ENCODE measurements around the gene OR5H2. TPM values are rescaled to one million over a fixed set of nuclear protein-coding genes. Genes with fewer than 3 reads are reported as not detected.

The OR5H2 gene
- total and polyA plus RNA-seq, 2 of the 8 experiments (the other 6 are each of a cell fraction or from before 2014, with no cell fraction given) = not detected

- H3K14ac ChIP-seq (ENCODE audit: insufficient read length) = no peak overlapping the region
- POLR2A ChIA-PET (ENCODE audit: partially characterized antibody) = no interaction called here
- TF ChIP-seq SP1 (IDR thresholded peaks at IDR 0.05; ENCODE audit: low read depth, low read length) (no peak), JUN (IDR thresholded peaks at IDR 0.05; ENCODE audit: low read depth, low read length) (no peak)
Observed at GRCh38 chr3:98240131-98240530, 42.2 kb upstream of the OR5H2 start.

More at GRCh38 chr3:98240131-98240530, 42.2 kb upstream of the OR5H2 start:
- Histone ChIP-seq H4K5ac (ENCODE audit: insufficient read length, low read depth, low read length) (no peak overlapping the region), H3K27me3 (replicated peaks in 1 of 4; ENCODE audit: control insufficient read depth in 3 of 4, extremely low read depth in 1 of 4, insufficient read depth in 3 of 4, low read length in 3 of 4) (no peaks in the 10 kb centered on the region), H2BK5ac (ENCODE audit: low read depth, low read length) (no peak overlapping the region), H4K8ac (ENCODE audit: extremely low read depth, insufficient read depth, low read length) (no peak overlapping the region), H4K20me1 (replicated peaks in 1 of 2; ENCODE audit: control insufficient read depth in 1 of 2, insufficient read depth in 2 of 2, low read length in 2 of 2) (no peaks in the 10 kb centered on the region), H4K91ac (replicated peaks; ENCODE audit: insufficient read length, low read length) (no peak overlapping the region), H3K4me1 (replicated peaks in 1 of 4; ENCODE audit: control insufficient read depth in 3 of 4, insufficient read depth in 4 of 4, low read length in 3 of 4) (peaks cover 0 to 8% (median 1%) of the 10 kb centered on the region in 4 experiments; a peak in 5 of 7 replicates), H2AK5ac (ENCODE audit: low read depth, low read length) (no peak overlapping the region), H2AFZ (ENCODE audit: low read length) (no peak overlapping the region), H3K79me2 (ENCODE audit: control insufficient read depth in 1 of 2, insufficient read depth in 2 of 2, low read length in 2 of 2) (no peaks in the 10 kb centered on the region), H3K36me3 (ENCODE audit: control insufficient read depth in 2 of 4, insufficient read depth in 4 of 4, low read length in 3 of 4) (no peaks in the 10 kb centered on the region), H2BK15ac (ENCODE audit: low read length) (no peak overlapping the region), H3K23ac (ENCODE audit: insufficient read length) (no peak overlapping the region), H3K4ac (replicated peaks; ENCODE audit: insufficient read length, low read depth, low read length) (no peak overlapping the region), H3K18ac (ENCODE audit: extremely low read depth, low read length) (no peak overlapping the region), H3K23me2 (ENCODE audit: low read depth, low read length) (no peaks in the 10 kb centered on the region), H3K79me1 (ENCODE audit: low read depth, low read length) (no peaks in the 10 kb centered on the region), H3K9ac (replicated peaks in 1 of 4; ENCODE audit: extremely low read depth in 1 of 4, low read depth in 3 of 4, low read length in 3 of 4) (no peak overlapping the region), H3K9me3 (ENCODE audit: insufficient read depth in 2 of 2, low read depth in 1 of 2, low read length in 1 of 2) (no peaks in the 10 kb centered on the region), H2BK20ac (ENCODE audit: low read length) (no peak overlapping the region), H3K4me3 (ENCODE audit: extremely low read depth in 1 of 4, insufficient read depth in 2 of 4, low read depth in 3 of 4, low read length in 4 of 4) (no peak overlapping the region), H3K27ac (ENCODE audit: low read depth, low read length) (no peak overlapping the region), H3K56ac (replicated peaks; ENCODE audit: insufficient read length, low read depth, low read length) (no peak overlapping the region), H2BK12ac (ENCODE audit: low read depth, low read length) (no peak overlapping the region), H2BK120ac (replicated peaks; ENCODE audit: low read depth, low read length) (no peak overlapping the region), H3K4me2 (ENCODE audit: insufficient read depth in 1 of 2, low read depth in 2 of 2, low read length in 2 of 2) (no peak overlapping the region)
- CTCF ChIA-PET (ENCODE audit: partially characterized antibody) = interaction anchor here (0.6 to 1.0 kb wide), 2 partner anchors 40 to 594 kb away, joined by 3 to 4 read pairs; no protein-coding TSS in a partner anchor
- DNase-seq (ENCODE audit: low read depth in 1 of 2, low spot score in 2 of 2) (no peak), FAIRE-seq (no peak)
